ENCODE data around the gene PSORS1C1. TPM values are rescaled to one million over a fixed set of nuclear protein-coding genes. Genes with fewer than 3 reads are reported as not detected.

Gene PSORS1C1
- total and polyA plus RNA-seq, 2 donors (not counting 1 experiment from before 2014, with no cell fraction given) = 0.40 to 0.66 TPM

DNA sequence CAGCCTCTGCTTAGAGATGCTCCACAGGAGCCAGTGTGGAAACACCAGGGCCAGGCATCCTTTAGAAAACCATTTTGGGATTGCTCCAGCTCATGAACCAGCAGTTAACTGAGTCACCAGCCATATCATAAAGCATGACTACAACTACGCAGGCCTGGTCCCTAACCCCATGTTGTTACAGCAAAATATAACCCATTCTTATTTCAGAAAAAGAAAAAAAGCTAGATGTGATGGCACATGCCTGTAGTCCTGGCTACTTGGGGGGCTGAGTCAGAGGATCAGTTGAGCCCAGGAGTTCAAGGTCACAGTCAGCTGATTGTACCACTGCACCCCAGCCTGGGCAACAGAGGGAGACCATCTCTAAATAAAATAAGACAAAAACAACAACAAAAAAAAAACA lies 39.1 kb upstream of the PSORS1C1 start:
- Histone ChIP-seq H3K4me1 (ENCODE audit: control insufficient read depth, extremely low read depth, insufficient read depth, low read length) (peaks cover 9% of the 10 kb centered on the region), H3K4me3 (replicated peaks in 1 of 4; ENCODE audit: control extremely low read depth in 1 of 4, insufficient read depth in 1 of 4, low read depth in 3 of 4, low read length in 4 of 4) (no peak overlapping the region), H3K9me3 (ENCODE audit: control insufficient read depth, insufficient read depth, low read depth, low read length) (no peaks in the 10 kb centered on the region), H3K27ac (ENCODE audit: insufficient read depth, low read length) (peak overlapping the region; percentile 19), H3K4me2 (ENCODE audit: extremely low read depth, insufficient read depth, low read length) (no peak overlapping the region), H3K79me2 (ENCODE audit: control insufficient read depth, insufficient read depth, low read length) (no peaks in the 10 kb centered on the region), H2AFZ (ENCODE audit: low read length) (no peak overlapping the region), H3K9ac (ENCODE audit: insufficient read depth, low read length) (no peak overlapping the region), H3K27me3 (ENCODE audit: control insufficient read depth, insufficient read depth, low read length) (no peaks in the 10 kb centered on the region), H3K36me3 (ENCODE audit: control insufficient read depth, insufficient read depth, low read length) (no peaks in the 10 kb centered on the region), H4K20me1 (ENCODE audit: control insufficient read depth, extremely low read depth, insufficient read depth, low read length) (no peaks in the 10 kb centered on the region)
- no peak for TF ChIP-seq EZH2 (IDR thresholded peaks at IDR 0.05; ENCODE audit: low read length, missing control alignments)
- TF ChIP-seq, protein P1, sequence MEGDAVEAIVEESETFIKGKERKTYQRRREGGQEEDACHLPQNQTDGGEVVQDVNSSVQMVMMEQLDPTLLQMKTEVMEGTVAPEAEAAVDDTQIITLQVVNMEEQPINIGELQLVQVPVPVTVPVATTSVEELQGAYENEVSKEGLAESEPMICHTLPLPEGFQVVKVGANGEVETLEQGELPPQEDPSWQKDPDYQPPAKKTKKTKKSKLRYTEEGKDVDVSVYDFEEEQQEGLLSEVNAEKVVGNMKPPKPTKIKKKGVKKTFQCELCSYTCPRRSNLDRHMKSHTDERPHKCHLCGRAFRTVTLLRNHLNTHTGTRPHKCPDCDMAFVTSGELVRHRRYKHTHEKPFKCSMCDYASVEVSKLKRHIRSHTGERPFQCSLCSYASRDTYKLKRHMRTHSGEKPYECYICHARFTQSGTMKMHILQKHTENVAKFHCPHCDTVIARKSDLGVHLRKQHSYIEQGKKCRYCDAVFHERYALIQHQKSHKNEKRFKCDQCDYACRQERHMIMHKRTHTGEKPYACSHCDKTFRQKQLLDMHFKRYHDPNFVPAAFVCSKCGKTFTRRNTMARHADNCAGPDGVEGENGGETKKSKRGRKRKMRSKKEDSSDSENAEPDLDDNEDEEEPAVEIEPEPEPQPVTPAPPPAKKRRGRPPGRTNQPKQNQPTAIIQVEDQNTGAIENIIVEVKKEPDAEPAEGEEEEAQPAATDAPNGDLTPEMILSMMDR (conservative IDR thresholded peaks at IDR 0.05 in 1 of 2, IDR thresholded peaks at IDR 0.05 in 1 of 2; ENCODE audit: low read depth in 1 of 2, low read length in 2 of 2) = no peak
- peak; percentile 69 to 77 for DNase-seq (ENCODE audit: low read depth in 2 of 2)

DNA sequence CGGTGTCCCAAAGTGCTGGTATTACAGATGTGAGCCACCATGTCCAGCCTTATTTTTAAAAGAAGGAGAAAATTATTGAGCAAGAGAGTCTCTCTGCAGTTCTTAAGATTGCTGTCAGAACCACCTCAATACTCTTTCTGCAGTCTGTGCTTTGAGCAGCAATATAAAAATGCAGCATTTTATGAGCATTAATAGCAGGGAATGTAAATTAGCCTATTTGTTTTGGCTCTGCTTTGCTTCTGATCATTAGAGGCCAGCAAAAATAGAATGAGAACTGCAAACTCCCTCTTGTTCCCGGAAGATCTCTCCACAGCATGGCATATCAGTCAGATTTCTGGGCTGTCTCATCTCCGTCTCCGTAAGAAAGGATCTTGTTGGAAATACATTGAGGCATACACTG lies 38.0 kb upstream of the PSORS1C1 start:
- H3K27me3 ChIP-seq (ENCODE audit: control insufficient read depth, insufficient read depth, low read length) = no peaks in the 10 kb centered on the region
- no peak overlapping the region for H2AFZ ChIP-seq (ENCODE audit: low read length)
- H3K27ac ChIP-seq (ENCODE audit: insufficient read depth, low read length) = no peak overlapping the region
- peaks cover 9% of the 10 kb centered on the region for H3K4me1 ChIP-seq (ENCODE audit: control insufficient read depth, extremely low read depth, insufficient read depth, low read length)
- H3K4me2 ChIP-seq (ENCODE audit: extremely low read depth, insufficient read depth, low read length) = no peak overlapping the region
- no peak for DNase-seq (ENCODE audit: low read depth in 2 of 2)
- no peaks in the 10 kb centered on the region for H3K79me2 ChIP-seq (ENCODE audit: control insufficient read depth, insufficient read depth, low read length)
- no peak overlapping the region for H3K4me3 ChIP-seq (replicated peaks in 1 of 4; ENCODE audit: control extremely low read depth in 1 of 4, insufficient read depth in 1 of 4, low read depth in 3 of 4, low read length in 4 of 4)
- TF ChIP-seq, protein P1 (conservative IDR thresholded peaks at IDR 0.05 in 1 of 2, IDR thresholded peaks at IDR 0.05 in 1 of 2; ENCODE audit: low read depth in 1 of 2, low read length in 2 of 2) = no peak
- no peak for TF ChIP-seq EZH2 (IDR thresholded peaks at IDR 0.05; ENCODE audit: low read length, missing control alignments)
- no peaks in the 10 kb centered on the region for H3K9me3 ChIP-seq (ENCODE audit: control insufficient read depth, insufficient read depth, low read depth, low read length)
- no peaks in the 10 kb centered on the region for H3K36me3 ChIP-seq (ENCODE audit: control insufficient read depth, insufficient read depth, low read length)
- H3K9ac ChIP-seq (ENCODE audit: insufficient read depth, low read length) = no peak overlapping the region
- no peaks in the 10 kb centered on the region for H4K20me1 ChIP-seq (ENCODE audit: control insufficient read depth, extremely low read depth, insufficient read depth, low read length)

DNA sequence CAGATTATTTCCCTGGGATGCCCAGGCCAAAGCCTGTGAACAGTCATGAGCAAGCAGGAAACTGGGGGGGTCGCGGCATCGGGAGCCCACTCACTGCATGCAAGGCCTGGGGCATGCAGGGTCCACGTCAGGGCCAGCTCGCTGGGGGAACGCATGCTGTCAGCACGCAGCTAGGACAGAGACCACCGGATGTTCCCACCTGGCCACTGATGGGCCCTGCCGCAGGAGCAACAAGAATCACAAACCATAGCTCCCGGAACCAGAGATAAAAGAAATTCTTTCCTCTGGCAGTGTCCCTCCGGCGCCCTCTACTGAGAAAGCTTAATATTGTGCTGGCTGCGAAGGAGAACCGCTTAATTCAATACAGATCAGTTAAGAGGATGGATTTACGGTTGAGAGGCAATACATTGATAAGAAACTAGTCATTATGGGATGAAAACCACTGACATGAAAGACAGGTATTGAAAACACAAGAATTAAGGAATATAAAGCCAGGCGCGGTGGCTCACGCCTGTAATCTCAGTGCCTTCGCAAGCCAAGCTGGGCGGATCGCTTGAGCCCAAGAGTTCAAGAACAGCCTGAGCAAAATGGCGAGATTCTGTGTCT lies 34.8 kb upstream of the PSORS1C1 start:
- no peaks in the 10 kb centered on the region for H3K79me2 ChIP-seq (ENCODE audit: control insufficient read depth, insufficient read depth, low read length)
- H3K27me3 ChIP-seq (ENCODE audit: control insufficient read depth, insufficient read depth, low read length) = no peaks in the 10 kb centered on the region
- peak overlapping the region; percentile 61 for H2AFZ ChIP-seq (ENCODE audit: low read length)
- DNase-seq (ENCODE audit: low read depth in 2 of 2) = peak; percentile 50 to 68
- H3K4me2 ChIP-seq (ENCODE audit: extremely low read depth, insufficient read depth, low read length) = peak overlapping the region; percentile 1
- no peaks in the 10 kb centered on the region for H4K20me1 ChIP-seq (ENCODE audit: control insufficient read depth, extremely low read depth, insufficient read depth, low read length)
- peak overlapping the region in 1 of 4 experiments; percentile 20 for H3K4me3 ChIP-seq (replicated peaks in 1 of 4; ENCODE audit: control extremely low read depth in 1 of 4, insufficient read depth in 1 of 4, low read depth in 3 of 4, low read length in 4 of 4)
- H3K27ac ChIP-seq (ENCODE audit: insufficient read depth, low read length) = no peak overlapping the region
- H3K36me3 ChIP-seq (ENCODE audit: control insufficient read depth, insufficient read depth, low read length) = no peaks in the 10 kb centered on the region
- H3K9me3 ChIP-seq (ENCODE audit: control insufficient read depth, insufficient read depth, low read depth, low read length) = no peaks in the 10 kb centered on the region
- no peak overlapping the region for H3K9ac ChIP-seq (ENCODE audit: insufficient read depth, low read length)
- peaks cover 7% of the 10 kb centered on the region for H3K4me1 ChIP-seq (ENCODE audit: control insufficient read depth, extremely low read depth, insufficient read depth, low read length)
- TF ChIP-seq, protein P1 (conservative IDR thresholded peaks at IDR 0.05 in 1 of 2, IDR thresholded peaks at IDR 0.05 in 1 of 2; ENCODE audit: low read depth in 1 of 2, low read length in 2 of 2) = peak; percentile 77 to 87
- no peak for TF ChIP-seq EZH2 (IDR thresholded peaks at IDR 0.05; ENCODE audit: low read length, missing control alignments)
